Activated CD8-positive, alpha-beta memory T cell treated with anti-CD3 and anti-CD28 coated beads for 24 hours (primary cell): ENCODE results near the gene SAMD4A.

Experiments used
- DNase-seq: peaks from one replicate; pipeline ENCODE4 v3.0.0-alpha.2; 2020

SAMD4A gene

GRCh38 chr14:54660604-54661111 lies 93.7 kb downstream of the SAMD4A start:
- peak; percentile 5 for DNase-seq

GRCh38 chr14:54662491-54663133 lies 95.7 kb downstream of the SAMD4A start:
- DNase-seq: peak; percentile 43

- no peak for DNase-seq
Measured at GRCh38 chr14:54664961-54665360, 98.0 kb downstream of the SAMD4A start.

- peak; percentile 37 for DNase-seq
Measured at GRCh38 chr14:54665946-54666345, 99.0 kb downstream of the SAMD4A start.

- no peak for DNase-seq
Measured at GRCh38 chr14:54667026-54667744, 100.3 kb downstream of the SAMD4A start.

GRCh38 chr14:54667764-54668163 lies 100.8 kb downstream of the SAMD4A start:
- no peak for DNase-seq

- peak; percentile 53 for DNase-seq
Measured at GRCh38 chr14:54669721-54670561, 103.0 kb downstream of the SAMD4A start.

- no peak for DNase-seq
Measured at GRCh38 chr14:54671537-54671936, 104.6 kb downstream of the SAMD4A start.

- no peak for DNase-seq
Measured at GRCh38 chr14:54672181-54672580, 105.3 kb downstream of the SAMD4A start.

- DNase-seq: no peak
Measured at GRCh38 chr14:54672688-54673087, 105.8 kb downstream of the SAMD4A start.

GRCh38 chr14:54673193-54674045 lies 106.5 kb downstream of the SAMD4A start:
- DNase-seq: no peak

GRCh38 chr14:54674046-54674741 lies 107.3 kb downstream of the SAMD4A start:
- peak; percentile 0 for DNase-seq

GRCh38 chr14:54675236-54676128 lies 108.6 kb downstream of the SAMD4A start:
- no peak for DNase-seq

GRCh38 chr14:54676812-54677708 lies 110.1 kb downstream of the SAMD4A start:
- no peak for DNase-seq

GRCh38 chr14:54680651-54681050 lies 113.7 kb downstream of the SAMD4A start:
- DNase-seq: no peak

GRCh38 chr14:54681811-54682261 lies 114.9 kb downstream of the SAMD4A start:
- no peak for DNase-seq

- DNase-seq: no peak
Measured at GRCh38 chr14:54682578-54682977, 115.7 kb downstream of the SAMD4A start.

- no peak for DNase-seq
Measured at GRCh38 chr14:54683882-54684794, 117.2 kb downstream of the SAMD4A start.
